Measurements from ENCODE around the gene ULK4.

ULK4 gene

DNA sequence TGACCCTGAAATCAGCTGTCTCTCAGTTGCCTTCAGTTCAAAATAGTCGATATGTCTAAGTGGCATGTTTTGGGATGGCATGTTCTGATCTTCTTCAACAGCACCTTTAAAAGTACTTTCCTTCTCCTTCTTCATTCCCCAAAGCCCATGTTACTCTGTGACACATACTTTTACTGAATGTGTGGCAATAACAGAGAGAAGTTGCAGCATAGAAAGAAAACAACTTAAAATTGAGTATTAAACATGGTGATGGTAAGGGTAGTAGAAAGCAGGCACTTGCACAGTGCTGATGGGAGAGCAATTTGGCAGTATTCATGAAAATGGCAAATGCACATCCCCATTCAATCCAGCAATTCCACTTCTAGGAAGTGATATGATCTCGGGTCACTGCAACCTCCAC, 12.3 kb upstream of the ULK4 start:
- no peak overlapping the region for H3K27ac ChIP-seq (ENCODE audit: low read depth, low read length)
- H3K79me1 ChIP-seq (ENCODE audit: low read length): no peaks in the 10 kb centered on the region
- WGBS (ENCODE audit: extremely low coverage, insufficient coverage, low lambda C conversion rate): no CpG with 5 or more reads among the region's 2 CpGs
- H3K4me3 ChIP-seq (ENCODE audit: low read length): no peak overlapping the region
- no peak overlapping the region for H4K8ac ChIP-seq (ENCODE audit: low read depth, low read length)
- H3K18ac ChIP-seq (ENCODE audit: low read length): no peak overlapping the region
- no peak overlapping the region for H3K23ac ChIP-seq (ENCODE audit: low read length)
- no peak overlapping the region for H2BK120ac ChIP-seq (ENCODE audit: low read depth, low read length)
- no peak overlapping the region for H2BK5ac ChIP-seq (ENCODE audit: low read length)
- no peak overlapping the region for H3K56ac ChIP-seq (ENCODE audit: low read length)
- no peak overlapping the region for H2AK5ac ChIP-seq (ENCODE audit: low read length)
- H3K4ac ChIP-seq (ENCODE audit: low read depth, low read length): no peak overlapping the region
- no peak overlapping the region for H2BK15ac ChIP-seq (replicated peaks; ENCODE audit: low read depth)
- H3K79me2 ChIP-seq (ENCODE audit: control insufficient read depth, insufficient read depth, low read length): no peaks in the 10 kb centered on the region
- no peak for DNase-seq
- H3K9ac ChIP-seq (ENCODE audit: low read length): no peak overlapping the region
- H4K5ac ChIP-seq (ENCODE audit: low read length): no peak overlapping the region
- H3K4me1 ChIP-seq (ENCODE audit: control insufficient read depth, low read depth, low read length): no peaks in the 10 kb centered on the region
- no peaks in the 10 kb centered on the region for H3K36me3 ChIP-seq (ENCODE audit: control insufficient read depth, insufficient read depth, low read length)
- no peak overlapping the region for H3K4me2 ChIP-seq (ENCODE audit: low read length)
- H3K27me3 ChIP-seq (ENCODE audit: insufficient read depth, low read length, poor library complexity): no peaks in the 10 kb centered on the region

DNA sequence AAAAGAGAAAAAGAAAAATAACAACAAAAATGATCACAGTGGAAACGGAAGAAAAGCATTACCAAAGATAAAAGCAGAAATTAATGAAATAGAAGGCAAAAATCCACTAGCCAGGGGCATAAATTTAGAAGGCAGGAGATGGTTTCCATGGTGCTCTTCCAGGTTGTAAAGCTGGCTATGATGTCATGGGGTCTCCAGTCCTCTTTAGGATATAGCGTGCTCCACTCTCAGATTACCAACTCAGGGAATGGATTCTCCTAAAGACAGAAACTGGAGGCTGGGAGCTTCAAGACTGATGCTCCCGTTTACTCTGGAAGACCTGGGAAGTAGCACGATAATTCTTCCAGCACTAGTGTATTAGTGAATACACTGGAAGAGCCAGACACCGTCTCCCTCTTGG, 10.9 kb upstream of the ULK4 start:
- no CpG with 5 or more reads among the region's 5 CpGs for WGBS (ENCODE audit: extremely low coverage, insufficient coverage, low lambda C conversion rate)
- Histone ChIP-seq H3K56ac (ENCODE audit: low read length) (no peak overlapping the region), H4K5ac (ENCODE audit: low read length) (no peak overlapping the region), H2AK5ac (ENCODE audit: low read length) (no peak overlapping the region), H3K79me1 (ENCODE audit: low read length) (no peaks in the 10 kb centered on the region), H3K23ac (ENCODE audit: low read length) (no peak overlapping the region), H3K27me3 (ENCODE audit: insufficient read depth, low read length, poor library complexity) (no peaks in the 10 kb centered on the region), H3K36me3 (ENCODE audit: control insufficient read depth, insufficient read depth, low read length) (no peaks in the 10 kb centered on the region), H2BK120ac (ENCODE audit: low read depth, low read length) (no peak overlapping the region), H2BK15ac (replicated peaks; ENCODE audit: low read depth) (no peak overlapping the region), H3K27ac (ENCODE audit: low read depth, low read length) (no peak overlapping the region), H3K4ac (ENCODE audit: low read depth, low read length) (no peak overlapping the region), H3K18ac (ENCODE audit: low read length) (no peak overlapping the region), H3K4me2 (ENCODE audit: low read length) (no peak overlapping the region), H4K8ac (ENCODE audit: low read depth, low read length) (no peak overlapping the region), H3K79me2 (ENCODE audit: control insufficient read depth, insufficient read depth, low read length) (no peaks in the 10 kb centered on the region), H3K4me3 (ENCODE audit: low read length) (no peak overlapping the region), H3K9ac (ENCODE audit: low read length) (no peak overlapping the region), H3K4me1 (ENCODE audit: control insufficient read depth, low read depth, low read length) (no peaks in the 10 kb centered on the region), H2BK5ac (ENCODE audit: low read length) (no peak overlapping the region)
- no peak for DNase-seq

DNA sequence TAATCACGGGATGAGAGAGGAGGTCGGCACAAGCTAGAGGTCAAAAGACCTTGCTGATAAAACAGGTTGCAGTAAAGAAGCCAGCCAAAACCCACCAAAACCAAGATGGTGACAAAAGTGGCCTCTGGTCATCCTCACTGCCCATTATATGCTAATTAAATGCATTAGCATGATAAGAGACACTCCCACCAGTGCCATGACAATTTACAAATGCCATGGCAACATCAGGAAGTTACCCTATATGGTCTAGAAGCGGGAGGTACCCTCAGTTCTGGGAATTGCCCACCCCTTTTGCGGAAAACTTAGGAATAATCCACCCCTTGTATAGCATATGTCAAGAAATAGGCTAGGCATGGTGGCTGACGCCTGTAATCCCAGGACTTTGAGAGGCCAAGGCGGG, 4.3 kb upstream of the ULK4 start:
- no CpG with 5 or more reads among the region's 6 CpGs for WGBS (ENCODE audit: extremely low coverage, insufficient coverage, low lambda C conversion rate)
- no peak overlapping the region for H3K4me2 ChIP-seq (ENCODE audit: low read length)

DNA sequence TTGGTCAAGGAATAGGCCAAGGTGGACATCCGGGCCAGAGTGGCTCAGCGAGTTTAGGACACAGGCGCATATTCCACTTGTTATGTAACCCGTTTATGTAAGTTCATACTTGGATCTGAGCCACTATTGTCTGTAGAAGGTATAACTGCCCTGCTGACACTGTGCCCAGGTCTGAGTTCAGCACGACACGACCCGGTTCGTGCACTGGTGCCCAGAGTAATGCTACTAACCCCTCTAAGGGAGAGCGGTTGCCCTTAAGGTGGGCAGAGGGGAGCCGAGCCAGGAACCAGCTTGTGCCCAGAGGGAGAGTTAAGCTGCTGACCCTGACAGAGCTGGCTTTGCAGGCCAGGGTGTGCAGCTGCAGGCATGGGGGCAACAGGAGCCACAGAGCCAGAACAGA, 1.9 kb upstream of the ULK4 start:
- Histone ChIP-seq H3K4ac (ENCODE audit: low read depth, low read length) (no peak overlapping the region), H2BK15ac (replicated peaks; ENCODE audit: low read depth) (no peak overlapping the region), H2AK5ac (ENCODE audit: low read length) (no peak overlapping the region), H2BK5ac (ENCODE audit: low read length) (no peak overlapping the region), H3K9ac (ENCODE audit: low read length) (no peak overlapping the region), H3K56ac (ENCODE audit: low read length) (no peak overlapping the region), H3K79me2 (ENCODE audit: control insufficient read depth, insufficient read depth, low read length) (no peaks in the 10 kb centered on the region), H3K18ac (ENCODE audit: low read length) (no peak overlapping the region), H2BK120ac (ENCODE audit: low read depth, low read length) (no peak overlapping the region), H4K8ac (ENCODE audit: low read depth, low read length) (no peak overlapping the region), H3K4me3 (ENCODE audit: low read length) (no peak overlapping the region), H3K27me3 (ENCODE audit: insufficient read depth, low read length, poor library complexity) (no peaks in the 10 kb centered on the region), H3K23ac (ENCODE audit: low read length) (no peak overlapping the region), H3K79me1 (ENCODE audit: low read length) (no peaks in the 10 kb centered on the region), H4K5ac (ENCODE audit: low read length) (no peak overlapping the region), H3K36me3 (ENCODE audit: control insufficient read depth, insufficient read depth, low read length) (no peaks in the 10 kb centered on the region), H3K27ac (ENCODE audit: low read depth, low read length) (no peak overlapping the region), H3K4me1 (ENCODE audit: control insufficient read depth, low read depth, low read length) (no peaks in the 10 kb centered on the region), H3K4me2 (ENCODE audit: low read length) (no peak overlapping the region)
- no peak for DNase-seq
- no CpG with 5 or more reads among the region's 10 CpGs for WGBS (ENCODE audit: extremely low coverage, insufficient coverage, low lambda C conversion rate)

More for the DNA sequence above, 4.3 kb upstream of the ULK4 start:
- Histone ChIP-seq H3K4me1 (ENCODE audit: control insufficient read depth, low read depth, low read length) (no peaks in the 10 kb centered on the region), H3K27ac (ENCODE audit: low read depth, low read length) (no peak overlapping the region), H3K4me3 (ENCODE audit: low read length) (no peak overlapping the region), H3K36me3 (ENCODE audit: control insufficient read depth, insufficient read depth, low read length) (no peaks in the 10 kb centered on the region), H3K23ac (ENCODE audit: low read length) (no peak overlapping the region), H2BK15ac (replicated peaks; ENCODE audit: low read depth) (no peak overlapping the region), H3K9ac (ENCODE audit: low read length) (no peak overlapping the region), H3K18ac (ENCODE audit: low read length) (no peak overlapping the region), H2BK5ac (ENCODE audit: low read length) (no peak overlapping the region), H4K5ac (ENCODE audit: low read length) (no peak overlapping the region), H3K27me3 (ENCODE audit: insufficient read depth, low read length, poor library complexity) (no peaks in the 10 kb centered on the region), H4K8ac (ENCODE audit: low read depth, low read length) (no peak overlapping the region), H3K56ac (ENCODE audit: low read length) (no peak overlapping the region), H2AK5ac (ENCODE audit: low read length) (no peak overlapping the region), H3K4ac (ENCODE audit: low read depth, low read length) (no peak overlapping the region), H3K79me2 (ENCODE audit: control insufficient read depth, insufficient read depth, low read length) (no peaks in the 10 kb centered on the region), H3K79me1 (ENCODE audit: low read length) (no peaks in the 10 kb centered on the region), H2BK120ac (ENCODE audit: low read depth, low read length) (no peak overlapping the region)
- peak; percentile 51 for DNase-seq

DNA sequence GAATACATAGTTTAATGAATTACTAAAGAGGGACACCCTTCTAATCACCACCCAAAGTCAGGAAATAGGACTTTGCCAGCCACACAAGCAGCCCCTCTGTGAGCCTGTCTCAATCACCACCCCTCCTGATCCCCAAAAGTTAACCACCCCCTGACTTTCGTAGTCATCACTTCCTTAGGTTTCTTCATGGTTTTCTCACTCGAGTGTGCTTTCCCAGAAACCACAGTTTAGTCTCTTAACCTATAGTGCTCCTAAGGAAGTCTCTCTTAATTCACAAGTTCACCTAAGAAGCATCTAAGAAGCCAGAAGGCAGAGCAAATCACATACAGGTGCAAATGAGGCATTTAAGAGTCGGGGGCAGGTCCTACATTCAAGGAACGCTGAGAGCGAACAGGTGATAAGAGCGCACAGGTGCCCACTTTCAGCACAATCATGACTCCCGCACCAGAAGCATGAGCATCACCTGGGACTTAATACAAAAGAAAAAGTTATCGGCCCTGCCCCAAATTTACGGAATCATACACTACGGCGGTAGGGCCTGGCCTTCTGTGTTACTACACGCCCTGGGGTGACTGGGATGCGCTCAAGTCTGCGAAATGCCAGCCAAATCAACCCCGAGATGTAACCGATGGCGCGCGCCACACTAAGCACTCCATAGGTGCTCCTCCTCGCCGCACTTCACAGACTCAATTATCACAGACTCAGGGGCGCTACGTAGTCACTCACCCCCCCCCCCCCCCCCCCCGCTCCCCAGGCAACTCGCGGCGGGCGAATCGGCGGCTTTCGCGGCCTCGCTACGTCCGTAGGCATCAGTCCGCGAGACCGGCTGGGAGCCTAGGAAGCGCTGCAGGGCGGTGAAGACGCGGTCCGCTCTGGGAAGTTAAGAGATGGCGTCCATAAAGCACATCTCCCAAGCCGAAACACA, 815 bp downstream of the ULK4 start:
- H3K56ac ChIP-seq (ENCODE audit: low read length): peak overlapping the region; percentile 61
- WGBS (ENCODE audit: extremely low coverage, insufficient coverage, low lambda C conversion rate): no CpG with 5 or more reads among the region's 45 CpGs
- no peaks in the 10 kb centered on the region for H3K4me1 ChIP-seq (ENCODE audit: control insufficient read depth, low read depth, low read length)
- peak overlapping the region; percentile 67 for H3K9ac ChIP-seq (ENCODE audit: low read length)
- H2BK120ac ChIP-seq (ENCODE audit: low read depth, low read length): no peak overlapping the region
- no peaks in the 10 kb centered on the region for H3K27me3 ChIP-seq (ENCODE audit: insufficient read depth, low read length, poor library complexity)
- H3K23ac ChIP-seq (ENCODE audit: low read length): no peak overlapping the region
- H3K36me3 ChIP-seq (ENCODE audit: control insufficient read depth, insufficient read depth, low read length): no peaks in the 10 kb centered on the region
- no peaks in the 10 kb centered on the region for H3K79me1 ChIP-seq (ENCODE audit: low read length)
- H3K4me3 ChIP-seq (ENCODE audit: low read length): peak overlapping the region; percentile 82
- H2BK15ac ChIP-seq (replicated peaks; ENCODE audit: low read depth): no peak overlapping the region
- H2AK5ac ChIP-seq (ENCODE audit: low read length): no peak overlapping the region
- H3K4ac ChIP-seq (ENCODE audit: low read depth, low read length): no peak overlapping the region
- DNase-seq: peak; percentile 78
- H3K27ac ChIP-seq (ENCODE audit: low read depth, low read length): no peak overlapping the region
- H4K8ac ChIP-seq (ENCODE audit: low read depth, low read length): no peak overlapping the region
- no peak overlapping the region for H2BK5ac ChIP-seq (ENCODE audit: low read length)
- no peak overlapping the region for H3K18ac ChIP-seq (ENCODE audit: low read length)
- peak overlapping the region; percentile 63 for H3K4me2 ChIP-seq (ENCODE audit: low read length)
- no peak overlapping the region for H4K5ac ChIP-seq (ENCODE audit: low read length)
- no peaks in the 10 kb centered on the region for H3K79me2 ChIP-seq (ENCODE audit: control insufficient read depth, insufficient read depth, low read length)

DNA sequence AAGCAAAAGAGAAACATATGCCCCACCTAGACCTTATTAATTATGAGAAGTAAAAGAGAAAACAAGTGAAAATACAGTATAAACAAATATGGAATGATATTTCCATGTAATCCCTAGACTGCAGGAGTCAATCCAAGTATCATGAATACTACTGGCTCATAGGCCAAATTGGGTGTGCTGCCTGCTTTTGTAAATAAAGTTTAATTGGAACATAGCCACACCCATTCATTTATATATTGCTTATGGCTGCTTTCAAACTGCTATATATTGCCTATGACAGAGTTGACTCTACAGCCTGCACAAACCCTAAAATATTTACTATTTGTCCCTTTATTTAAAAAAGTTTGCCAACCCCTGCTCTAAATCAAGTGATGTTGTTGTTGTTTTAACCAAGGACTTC, 5.3 kb downstream of the ULK4 start:
- Histone ChIP-seq H3K23ac (ENCODE audit: low read length) (no peak overlapping the region), H3K4me3 (ENCODE audit: low read length) (no peak overlapping the region), H3K9ac (ENCODE audit: low read length) (no peak overlapping the region), H2BK120ac (ENCODE audit: low read depth, low read length) (no peak overlapping the region), H3K27ac (ENCODE audit: low read depth, low read length) (no peak overlapping the region), H3K18ac (ENCODE audit: low read length) (no peak overlapping the region), H3K79me1 (ENCODE audit: low read length) (no peaks in the 10 kb centered on the region), H4K5ac (ENCODE audit: low read length) (no peak overlapping the region), H4K8ac (ENCODE audit: low read depth, low read length) (no peak overlapping the region), H2BK5ac (ENCODE audit: low read length) (no peak overlapping the region), H3K56ac (ENCODE audit: low read length) (no peak overlapping the region), H3K27me3 (ENCODE audit: insufficient read depth, low read length, poor library complexity) (no peaks in the 10 kb centered on the region), H2AK5ac (ENCODE audit: low read length) (no peak overlapping the region), H3K4me2 (ENCODE audit: low read length) (no peak overlapping the region), H3K4ac (ENCODE audit: low read depth, low read length) (no peak overlapping the region), H2BK15ac (replicated peaks; ENCODE audit: low read depth) (no peak overlapping the region), H3K36me3 (ENCODE audit: control insufficient read depth, insufficient read depth, low read length) (no peaks in the 10 kb centered on the region), H3K79me2 (ENCODE audit: control insufficient read depth, insufficient read depth, low read length) (no peaks in the 10 kb centered on the region), H3K4me1 (ENCODE audit: control insufficient read depth, low read depth, low read length) (no peaks in the 10 kb centered on the region)
- DNase-seq: no peak

All from mesendoderm (in vitro differentiated cells).